Measurements from ENCODE around the gene RAET1L. TPM values are rescaled to one million over a fixed set of nuclear protein-coding genes. Genes with fewer than 3 reads are reported as not detected.
"Not testable (repeated sequence)": the region's sequence is repeated elsewhere in the genome, so short reads cannot be mapped to it uniquely, and the experiment has no call there.

Gene RAET1L
- total RNA-seq, result not detected
- long read RNA-seq, donor 1, result 0 reads
- long read RNA-seq, donor 2, result 0 reads

GRCh38 chr6:150025201-150025917 is at the start of gene RAET1L:
Gene RAET1L, minus strand, starts transcription at chr6:150025532. Its CDS starts 61 bp downstream, at chr6:150025471.
- H3K36me3 ChIP-seq (ENCODE audit: low read depth), result no peaks in the 10 kb centered on the region
- no peak within 1 kb of the TSS for H3K4me3 ChIP-seq
- no peak for TF ChIP-seq CTCF (IDR thresholded peaks at IDR 0.05)
- DNase-seq (peak in 2 of 3 donors; percentile 57 to 72), ATAC-seq (peak; percentile 92)
- H3K9me3 ChIP-seq, result no peaks in the 10 kb centered on the region
- intact Hi-C loops (cut with DNase I, micrococcal nuclease), result no loop called here
- peaks cover 13% of the 10 kb centered on the region for H3K4me1 ChIP-seq (ENCODE audit: low read depth)

- H3K36me3 ChIP-seq (ENCODE audit: low read depth), result no peaks in the 10 kb centered on the region
- peaks cover 10% of the 10 kb centered on the region for H3K4me1 ChIP-seq (ENCODE audit: low read depth)
- DNase-seq, result no peak
- no peaks in the 10 kb centered on the region for H3K9me3 ChIP-seq
- no peak for ATAC-seq
- intact Hi-C loops (cut with DNase I, micrococcal nuclease), result loop anchor here in 1 of 2 donors (10.0 kb wide), 1 partner anchor 320 kb away; no protein-coding TSS in a partner anchor
- H3K4me3 ChIP-seq, result no peak overlapping the region
- no peak for TF ChIP-seq CTCF (IDR thresholded peaks at IDR 0.05)
Measured at GRCh38 chr6:150075034-150075421, 49.7 kb upstream of the RAET1L start.

GRCh38 chr6:150074396-150075033 is 49.2 kb upstream of the RAET1L start:
- ATAC-seq; DNase-seq; H3K4me3 ChIP-seq; H3K36me3 ChIP-seq (ENCODE audit: low read depth); H3K9me3 ChIP-seq: not testable (repeated sequence)
- peaks cover 10% of the 10 kb centered on the region for H3K4me1 ChIP-seq (ENCODE audit: low read depth)
- intact Hi-C loops (cut with DNase I, micrococcal nuclease), result loop anchor here in 1 of 2 donors (10.0 kb wide), 1 partner anchor 320 kb away; no protein-coding TSS in a partner anchor

GRCh38 chr6:150072201-150072600 is 46.9 kb upstream of the RAET1L start:
- Histone ChIP-seq H3K4me1 (ENCODE audit: low read depth) (peaks cover 17% of the 10 kb centered on the region), H3K36me3 (ENCODE audit: low read depth) (no peaks in the 10 kb centered on the region), H3K9me3 (no peaks in the 10 kb centered on the region), H3K4me3 (no peak overlapping the region)
- intact Hi-C loops (cut with DNase I, micrococcal nuclease), result loop anchor here in 1 of 2 donors (10.0 kb wide), 1 partner anchor 323 kb away; no protein-coding TSS in a partner anchor
- ATAC-seq (peak; percentile 89), DNase-seq (peak; percentile 91 to 95 (median 92))
- TF ChIP-seq CTCF (IDR thresholded peaks at IDR 0.05), result no peak

GRCh38 chr6:150070236-150070818 is 45.0 kb upstream of the RAET1L start:
- TF ChIP-seq CTCF (IDR thresholded peaks at IDR 0.05), result no peak
- Histone ChIP-seq H3K4me3 (no peak overlapping the region), H3K9me3 (no peaks in the 10 kb centered on the region), H3K36me3 (ENCODE audit: low read depth) (no peaks in the 10 kb centered on the region), H3K4me1 (ENCODE audit: low read depth) (peaks cover 17% of the 10 kb centered on the region)
- peak in 1 of 3 donors; percentile 48 for DNase-seq
- ATAC-seq, result no peak
- intact Hi-C loops (cut with DNase I, micrococcal nuclease), result loop anchor here in 1 of 2 donors (10.0 kb wide), 1 partner anchor 324 kb away; no protein-coding TSS in a partner anchor

Measured in mucosa of descending colon (tissue), 3 donors.